GM20431 (cell line): Measurements from ENCODE around the gene XAF1.
"Not testable (repeated sequence)": the region's sequence is repeated elsewhere in the genome, so short reads cannot be mapped to it uniquely, and the experiment has no call there.

Source experiments
- in situ Hi-C: fragments of 300-500 bp; cut with MseI, MboI; formaldehyde crosslinking; loops from one replicate; pipeline ENCODE4 v1.15.0; 2020; ENCODE audit warnings: low sequenced_read_pairs; ENCODE audit not compliant: unreplicated experiment

The XAF1 gene

DNA sequence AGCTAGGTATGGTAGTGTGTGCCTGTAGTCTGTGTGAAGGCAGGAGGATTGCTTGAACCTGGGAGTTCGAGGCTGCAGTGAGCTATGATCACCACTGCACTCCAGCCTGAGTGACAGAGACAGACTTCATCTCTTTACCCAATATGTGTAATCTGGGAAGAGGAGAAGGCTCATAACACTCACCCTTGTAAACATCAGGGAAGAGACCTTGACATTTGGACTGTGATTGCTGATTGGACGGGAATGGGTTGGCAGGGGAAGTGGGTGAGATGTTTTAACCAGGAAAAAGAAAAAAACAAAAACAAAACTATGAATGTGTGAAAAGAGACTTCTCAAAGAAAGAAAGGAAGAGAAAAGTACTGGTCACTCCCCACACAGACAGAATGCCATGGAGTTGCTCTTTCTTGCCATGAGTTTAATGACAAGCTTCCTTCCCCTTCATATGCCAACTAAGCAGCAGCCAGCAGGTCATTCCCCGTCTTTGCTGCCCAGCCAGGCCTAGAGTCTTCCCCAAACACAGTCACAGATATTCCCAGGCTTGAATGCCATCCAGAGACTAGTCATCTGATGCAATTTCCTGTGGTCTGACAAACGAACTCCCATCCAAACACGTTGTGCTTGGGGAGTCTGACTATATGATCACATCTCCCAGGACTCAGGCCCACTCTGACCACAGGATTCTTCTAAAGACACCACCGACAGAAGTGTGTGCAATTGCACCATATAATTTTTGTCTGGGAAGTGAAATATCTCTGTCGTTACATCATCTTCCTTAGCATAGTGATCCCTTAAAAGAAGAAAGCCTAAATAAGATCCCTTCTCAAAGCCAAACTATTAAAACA is 3.6 kb upstream of the XAF1 start:
- in situ Hi-C loops, result no loop called here

DNA sequence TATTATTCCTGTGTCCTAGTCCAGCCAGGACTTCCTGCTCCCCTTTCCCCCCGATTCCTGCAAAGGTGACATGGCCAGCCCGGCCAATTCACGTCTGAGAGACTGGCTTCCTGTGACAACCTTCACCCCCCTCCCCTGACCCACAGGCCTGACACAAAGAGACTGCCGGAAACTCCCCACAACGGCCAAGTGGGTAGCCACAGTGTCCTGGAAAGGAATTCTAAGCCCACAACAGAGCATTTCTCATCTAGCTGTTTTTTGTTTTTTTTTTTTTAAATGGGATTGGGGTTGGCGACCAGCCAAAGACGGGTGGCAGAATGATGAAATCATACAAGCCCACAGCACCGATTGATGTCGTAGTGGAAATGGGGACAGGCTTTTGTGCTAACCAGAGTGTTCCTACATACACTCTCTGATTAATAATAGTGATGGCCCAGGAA is 2.8 kb upstream of the XAF1 start:
- in situ Hi-C loops, result no loop called here

DNA sequence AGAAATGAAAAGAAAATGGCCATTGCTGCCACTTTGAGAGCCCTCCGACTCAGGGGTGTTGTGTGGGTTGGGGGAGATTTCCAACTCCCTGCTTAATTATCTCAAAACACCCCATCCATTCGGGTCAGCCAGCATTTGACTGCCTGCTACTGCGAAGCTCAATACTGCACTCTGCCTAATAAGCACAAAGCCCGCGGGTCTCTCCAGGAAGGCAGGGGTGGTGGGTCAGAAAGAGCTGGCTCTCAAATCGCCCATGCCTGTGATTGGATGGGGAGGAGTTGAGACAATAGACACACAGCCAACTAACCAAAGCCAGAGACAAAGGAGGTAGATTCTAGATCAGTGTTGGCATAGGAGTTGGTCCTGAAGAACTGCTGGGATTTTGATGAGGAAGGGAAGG is 2.3 kb upstream of the XAF1 start:
- in situ Hi-C loops, result no loop called here

DNA sequence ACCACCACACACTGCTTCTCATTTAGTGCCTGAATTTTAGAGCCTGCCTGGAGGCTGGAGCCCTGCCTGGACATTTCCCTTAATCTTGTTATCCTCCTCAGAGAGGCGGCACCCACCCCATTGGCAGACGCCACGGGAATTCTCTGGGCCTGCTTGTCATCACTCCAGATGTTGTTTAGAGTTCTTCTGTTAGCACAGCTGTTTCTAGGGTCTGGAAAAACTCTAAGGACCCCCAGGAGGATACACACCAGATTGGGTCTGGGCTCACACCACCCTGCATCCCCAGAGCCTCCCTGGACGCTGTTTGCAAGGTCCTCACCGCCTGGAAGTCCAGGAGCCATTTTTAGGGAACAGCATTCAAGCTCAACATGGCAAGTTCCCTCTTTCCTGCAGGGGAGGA is 565 bp upstream of the XAF1 start:
- in situ Hi-C loops, result no loop called here

DNA sequence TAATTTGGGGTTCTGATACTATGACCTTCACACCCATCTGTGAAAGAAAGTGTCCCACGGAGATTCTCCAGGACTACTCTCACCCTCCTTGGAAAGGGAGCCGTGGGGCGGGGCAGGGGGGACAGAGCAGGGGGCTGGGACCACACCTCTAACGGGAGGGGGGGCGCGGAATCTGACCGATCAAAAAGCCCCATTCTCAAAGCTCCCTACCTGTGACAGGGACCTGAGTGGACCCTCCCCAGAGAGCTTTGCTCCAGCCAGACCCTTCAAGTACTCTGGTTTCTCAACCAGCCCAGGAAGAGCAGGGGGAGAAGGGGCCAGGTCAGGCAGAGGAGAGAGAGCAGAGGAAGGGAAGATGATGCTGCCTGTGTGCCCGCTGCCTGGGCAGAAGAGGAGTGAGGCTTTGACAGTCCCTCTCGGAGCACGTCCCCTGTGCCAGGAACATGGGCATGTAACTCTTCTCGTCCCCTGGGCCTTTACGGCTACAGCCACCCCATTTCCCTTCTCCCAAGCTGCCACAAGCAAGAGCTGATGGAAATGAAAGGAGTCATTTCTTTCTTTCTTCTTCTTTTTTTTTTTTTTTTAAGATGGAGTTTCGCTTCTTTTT is 682 bp downstream of the XAF1 start:
- in situ Hi-C loops, result no loop called here

DNA sequence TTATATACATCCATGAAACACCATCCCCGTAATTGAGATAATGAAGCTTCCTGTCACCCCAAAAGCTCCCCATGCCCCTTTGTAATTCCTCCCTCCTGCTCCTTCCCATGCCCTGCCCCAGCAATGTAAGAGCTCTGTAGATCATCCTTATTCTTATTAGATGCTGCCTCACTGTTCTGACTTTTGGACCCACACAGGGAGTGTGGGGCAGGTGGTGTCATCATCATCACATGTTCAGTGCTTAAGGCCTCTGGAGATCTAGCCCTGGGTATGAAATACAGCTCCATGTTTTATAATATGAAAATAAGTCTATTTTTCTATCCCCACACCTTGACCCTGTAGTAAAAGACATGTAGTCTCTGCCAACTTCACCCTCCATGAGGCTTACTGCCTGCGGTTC is 1.9 kb downstream of the XAF1 start:
- in situ Hi-C loops, result no loop called here

DNA sequence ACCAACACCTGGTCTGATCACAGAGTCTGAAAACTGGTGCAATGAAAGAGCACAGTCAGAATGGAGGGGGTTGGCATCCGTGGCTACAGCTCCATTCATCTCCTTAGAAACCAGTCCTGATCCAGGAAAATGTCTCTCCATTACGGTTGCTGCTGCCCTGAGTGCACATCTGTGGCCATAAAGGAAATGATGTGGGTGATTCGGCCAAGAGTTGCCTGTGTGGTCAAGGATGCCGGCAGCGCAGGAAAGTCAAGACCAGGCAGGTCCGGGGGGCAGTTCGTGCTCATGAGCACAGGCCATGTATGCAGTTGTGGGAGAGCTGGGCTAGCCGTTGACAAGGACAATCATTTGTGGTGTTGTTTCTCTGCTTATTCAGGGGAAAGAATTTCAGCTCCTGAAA is 5.9 kb downstream of the XAF1 start:
- in situ Hi-C loops, result no loop called here

DNA sequence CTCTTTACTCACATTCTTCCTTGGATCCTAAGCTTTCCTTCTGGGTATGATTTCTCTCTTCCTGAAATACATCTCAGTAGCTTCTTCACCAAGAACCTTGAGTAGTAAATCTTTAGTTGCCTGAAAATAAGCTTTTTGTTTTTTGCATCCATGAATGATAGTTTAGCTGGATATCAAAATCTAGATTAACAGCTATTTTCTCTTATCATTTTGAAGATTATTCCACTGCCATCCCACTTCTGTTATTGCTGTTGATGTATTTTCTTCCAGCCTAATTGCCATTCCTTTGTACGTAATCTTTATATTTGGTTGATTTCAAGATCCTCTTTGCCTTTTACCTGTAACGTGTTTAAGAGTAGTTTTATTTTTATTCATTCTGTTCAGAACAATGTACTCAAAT is 12.6 kb downstream of the XAF1 start:
- in situ Hi-C loops, result no loop called here

DNA sequence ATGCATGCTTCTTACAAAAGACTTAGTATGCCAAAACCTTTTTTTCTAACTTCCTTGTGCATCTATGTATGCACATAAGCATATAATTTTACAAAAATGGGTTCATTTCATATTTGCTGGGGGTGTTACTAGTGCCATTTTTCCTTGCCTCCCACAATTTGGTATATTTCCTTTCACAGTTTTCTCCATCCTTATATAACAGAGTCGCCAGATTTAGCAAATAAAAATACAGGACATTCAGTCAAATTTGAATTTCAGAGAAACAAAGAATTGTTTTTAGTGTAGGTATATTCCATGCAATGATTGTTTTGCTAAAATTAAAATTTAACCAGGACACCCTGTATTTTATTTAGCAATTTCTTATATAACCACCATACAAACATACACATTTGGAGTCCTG is 16.2 kb downstream of the XAF1 start:
- in situ Hi-C loops, result no loop called here

DNA sequence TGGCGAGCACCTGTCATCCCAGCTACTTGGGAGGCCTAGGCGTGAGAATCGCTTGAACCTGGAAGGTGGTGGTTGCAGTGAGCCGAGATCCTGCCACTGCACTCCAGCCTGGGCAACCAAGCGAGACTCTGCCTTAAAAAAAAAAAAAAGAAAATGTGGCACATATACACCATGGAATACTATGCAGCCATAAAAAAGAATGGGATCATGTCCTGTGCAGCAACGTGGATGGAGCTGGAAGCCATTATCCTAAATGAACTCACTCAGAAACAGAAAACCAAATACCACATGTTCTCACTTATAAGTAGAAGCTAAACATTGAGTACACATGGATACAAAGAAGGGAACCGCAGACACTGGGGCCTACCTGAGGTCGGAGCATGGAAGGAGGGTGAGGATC is 19.1 kb downstream of the XAF1 start:
- in situ Hi-C loops, result not testable (repeated sequence)

DNA sequence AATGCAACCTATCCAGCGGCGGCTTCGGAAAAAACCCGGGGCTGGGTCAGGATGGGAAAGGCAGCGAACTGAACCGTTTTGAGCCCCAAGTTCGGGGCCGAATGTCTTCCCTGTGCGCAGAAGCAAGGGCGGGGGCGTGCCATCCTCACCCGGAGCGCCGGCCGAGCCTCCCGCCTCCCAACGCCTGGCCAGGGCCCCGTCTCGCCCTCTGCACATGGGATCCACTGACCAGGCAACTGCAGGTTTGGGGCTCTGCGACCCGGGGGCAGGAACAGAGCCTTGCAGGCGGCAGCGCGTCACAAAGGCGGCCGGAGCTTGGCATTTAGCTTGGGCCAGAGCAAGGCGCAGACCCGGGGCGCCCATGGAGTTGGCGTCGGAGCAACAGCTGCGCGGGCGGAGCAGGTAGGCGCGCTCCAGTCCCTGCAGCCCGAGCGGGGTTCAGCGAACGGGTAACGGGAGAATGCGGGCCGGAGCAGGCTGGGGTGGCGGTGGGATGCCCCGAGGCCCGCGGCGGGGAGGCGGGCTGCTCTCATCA is 20.1 kb downstream of the XAF1 start, which contains the start of gene FBXO39:
Gene FBXO39 (plus strand): TSS at position 345 of the 535 bp plus-strand sequence. CDS start 3,654 bp downstream, outside the sequence.
- in situ Hi-C loops, result no loop called here

DNA sequence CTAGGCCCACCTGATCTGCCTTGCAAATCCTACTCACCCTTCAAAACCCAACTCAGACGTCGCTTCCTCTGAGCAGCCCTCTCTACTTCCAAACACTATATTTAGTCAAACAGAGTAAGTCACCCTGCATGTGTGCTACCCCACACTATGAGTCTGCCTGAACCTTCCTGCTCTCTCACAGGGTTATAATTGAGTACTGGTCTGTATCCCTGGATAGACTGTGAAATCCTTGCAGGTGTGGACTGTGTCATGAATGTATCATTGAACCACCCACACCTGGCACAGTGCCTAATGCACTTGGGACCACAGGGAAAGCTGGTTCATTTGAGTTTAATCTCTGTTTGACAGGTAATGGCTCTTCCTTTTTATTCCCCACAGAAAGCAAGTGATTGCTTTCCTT is 23.6 kb downstream of the XAF1 start:
- in situ Hi-C loops, result no loop called here

DNA sequence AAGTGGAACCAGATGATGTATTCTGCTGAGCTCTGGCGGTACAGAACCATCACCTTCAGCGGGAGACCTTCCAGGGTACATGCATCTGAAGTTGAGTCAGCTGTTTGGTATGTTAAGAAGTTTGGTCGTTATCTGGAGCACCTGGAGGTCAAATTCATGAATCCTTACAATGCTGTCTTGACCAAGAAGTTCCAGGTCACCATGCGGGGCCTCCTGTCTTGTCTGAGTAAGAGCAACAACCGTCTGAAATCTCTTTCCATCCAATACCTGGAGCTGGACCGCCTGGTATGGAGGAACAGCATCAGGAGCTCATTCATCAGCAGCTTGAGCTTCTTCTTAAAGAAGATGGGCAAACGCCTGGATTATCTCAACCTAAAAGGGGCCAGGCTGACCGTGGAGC is 24.2 kb downstream of the XAF1 start:
- in situ Hi-C loops, result no loop called here

DNA sequence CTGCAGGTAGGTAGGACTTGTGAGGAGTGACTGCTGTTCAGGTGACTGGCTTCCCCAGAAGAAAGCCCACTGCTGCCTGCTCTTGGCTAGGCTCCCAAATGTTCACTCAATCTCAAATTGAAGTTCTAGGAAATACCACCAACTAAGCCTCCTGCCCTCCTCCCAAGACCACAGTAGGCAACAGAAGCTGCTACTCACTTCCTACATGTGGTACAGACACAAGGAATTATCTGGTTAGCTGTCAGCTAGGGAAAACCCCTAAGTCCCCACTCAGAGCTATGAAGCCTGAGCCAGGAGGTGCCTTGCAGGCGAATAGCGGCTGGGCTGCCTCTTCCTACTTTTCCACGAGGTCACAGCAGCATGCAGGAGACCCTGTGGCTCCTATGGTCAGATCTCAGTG is 25.0 kb downstream of the XAF1 start:
- in situ Hi-C loops, result no loop called here

DNA sequence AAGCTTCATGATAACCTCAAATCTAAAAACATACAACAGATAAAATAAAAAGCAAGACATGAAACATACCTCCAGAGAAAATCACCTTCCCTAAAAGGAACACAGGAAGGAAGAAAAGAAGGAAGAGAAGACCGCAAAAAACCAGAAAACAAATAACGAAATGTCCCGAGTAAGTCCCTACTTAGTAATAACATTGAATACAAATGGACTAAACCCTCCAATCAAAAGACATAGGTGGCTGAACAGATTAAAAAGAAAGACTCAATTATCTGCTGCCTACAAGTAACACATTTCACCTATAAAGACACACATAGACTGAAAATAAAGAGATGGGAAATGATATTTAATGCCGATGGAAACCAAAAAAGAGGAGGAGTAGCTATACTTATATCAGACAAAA is 26.4 kb downstream of the XAF1 start:
- in situ Hi-C loops, result no loop called here

DNA sequence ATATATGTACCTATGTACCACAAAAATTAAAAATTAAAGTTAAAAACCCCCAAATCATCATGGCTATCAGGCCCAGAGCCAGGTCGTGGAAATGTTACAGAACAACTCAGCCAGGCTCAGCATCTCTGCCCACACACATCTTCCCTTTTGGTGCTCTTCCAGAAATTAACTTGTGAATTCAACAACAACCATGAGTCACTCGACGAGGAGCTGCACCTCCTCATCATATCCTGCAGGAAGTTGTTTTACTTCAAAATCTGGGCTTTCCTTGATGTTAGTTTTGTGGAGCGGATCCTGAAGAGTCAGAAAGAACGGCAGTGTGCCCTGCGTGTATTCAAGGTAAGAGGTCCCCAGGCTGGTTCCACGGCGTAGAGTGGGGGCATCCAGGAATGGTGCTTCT is 30.8 kb downstream of the XAF1 start:
- in situ Hi-C loops, result no loop called here

DNA sequence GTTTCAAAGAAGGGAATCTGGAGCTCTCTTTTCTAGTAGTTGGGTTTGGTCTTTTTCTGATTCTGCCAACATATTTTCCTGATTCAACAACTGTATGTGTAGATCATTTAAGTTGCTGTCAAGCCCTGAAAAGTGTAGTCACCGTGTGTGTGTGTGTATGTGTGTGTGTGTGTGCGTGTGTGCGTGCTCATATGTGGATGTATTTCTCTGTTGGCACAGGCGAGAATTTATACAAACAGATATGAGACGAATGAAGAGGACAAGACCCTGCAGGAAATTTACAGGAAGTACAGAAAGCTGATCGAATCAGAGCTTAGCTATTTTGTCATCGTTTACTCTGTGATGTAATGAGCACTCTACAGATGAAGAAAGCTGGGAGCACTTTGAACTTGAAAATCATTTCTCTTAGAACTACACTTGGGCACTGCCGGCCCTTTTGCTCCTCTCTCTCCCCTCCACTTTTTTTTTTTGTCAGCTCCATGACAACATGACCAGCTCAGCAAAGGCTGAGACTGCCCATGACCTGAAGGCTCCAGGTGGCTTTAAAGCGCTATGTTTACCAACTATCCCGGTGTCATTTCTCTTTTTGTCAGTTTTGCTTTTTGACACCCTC is 31.3 kb downstream of the XAF1 start:
- in situ Hi-C loops, result no loop called here

DNA sequence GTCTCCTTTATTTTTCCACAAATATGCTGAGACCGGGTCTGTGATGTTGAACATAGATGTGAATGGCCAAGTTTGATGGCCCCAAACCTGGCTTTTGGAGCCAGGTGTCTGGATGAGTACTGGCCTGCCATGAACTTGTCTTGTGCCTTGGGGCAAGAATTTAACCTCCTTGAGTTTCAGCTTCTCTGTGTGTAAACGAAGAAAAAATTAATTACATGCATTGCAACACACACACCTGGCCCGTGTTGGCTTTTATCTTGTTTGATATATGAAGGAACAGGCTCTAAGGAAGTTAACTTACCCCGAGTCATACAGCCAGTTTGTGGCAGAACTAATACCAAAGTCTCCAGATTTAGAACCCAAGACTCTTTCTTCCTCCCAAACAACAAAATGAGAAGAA is 33.3 kb downstream of the XAF1 start:
- in situ Hi-C loops, result no loop called here

DNA sequence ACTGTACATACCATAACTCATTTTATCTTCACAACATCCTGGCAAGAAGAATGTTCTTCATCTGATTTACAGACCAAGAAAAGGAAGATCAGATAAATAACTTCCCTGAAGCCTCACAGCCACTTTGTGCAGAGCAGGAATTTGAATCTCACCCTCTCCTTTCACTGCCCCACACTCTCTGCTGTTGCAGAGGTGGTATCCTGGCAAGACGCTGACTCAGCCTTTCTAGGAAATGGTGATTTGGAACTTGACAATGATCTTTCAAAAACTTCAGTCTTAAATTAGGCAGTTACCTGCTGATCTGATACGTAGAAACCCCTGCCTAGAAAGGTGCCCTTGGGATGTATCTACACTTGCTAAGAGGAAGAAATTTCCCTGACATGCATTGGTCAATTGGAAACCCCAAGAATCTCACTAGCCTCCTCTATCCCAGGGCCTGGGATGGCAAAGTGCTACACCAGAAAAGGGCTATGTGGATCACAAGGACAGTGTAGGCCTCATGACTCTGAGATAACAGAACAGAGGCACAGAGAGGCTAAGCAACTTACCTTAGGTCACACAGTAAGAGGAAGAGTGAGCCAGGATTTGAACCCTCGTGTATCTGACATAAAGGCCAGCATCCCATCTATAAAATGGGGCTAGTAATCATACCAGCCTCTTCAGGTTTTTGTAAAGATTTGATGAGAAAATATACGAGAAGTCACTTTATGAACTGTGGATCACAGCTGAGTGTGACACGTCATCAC is 38.1 kb downstream of the XAF1 start:
- in situ Hi-C loops, result no loop called here
